ENCODE results near the gene ZNF385D.

Gene ZNF385D

DNA sequence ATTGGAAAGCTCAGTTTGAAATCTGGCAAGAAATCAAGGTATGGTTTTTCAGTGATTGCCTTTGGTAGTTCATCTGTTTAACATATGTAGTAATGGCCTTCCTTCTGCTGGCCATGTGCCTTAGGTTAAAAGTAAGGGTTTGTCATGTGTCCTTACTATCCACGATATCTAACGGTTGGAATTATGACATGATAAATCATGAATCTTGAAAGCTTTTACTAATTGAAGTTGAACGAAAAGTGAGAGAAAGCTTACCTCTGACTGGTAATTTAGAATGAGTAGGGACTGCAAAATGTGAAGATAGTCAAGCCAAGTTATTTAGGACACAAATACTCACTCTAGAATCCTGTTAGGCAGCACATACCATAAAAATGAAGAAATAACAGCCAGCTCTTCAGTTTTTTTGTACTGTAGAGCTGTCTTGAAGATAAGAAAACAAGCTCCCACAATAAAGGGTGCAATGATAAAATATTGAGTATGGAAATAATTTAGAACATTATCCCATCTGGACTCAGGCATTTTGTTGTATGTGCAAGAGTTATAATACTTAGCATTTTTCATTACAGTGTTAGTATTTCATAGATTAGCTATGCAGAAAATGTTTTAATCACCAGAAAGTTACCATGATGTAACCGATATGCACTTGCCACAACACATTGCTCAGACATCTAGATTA lies 303.4 kb downstream of the ZNF385D start:
- no peak overlapping the region for H3K9ac ChIP-seq (ENCODE audit: low read depth, low read length)
- no peak overlapping the region for H3K4me3 ChIP-seq (ENCODE audit: low read depth in 1 of 2, low read length in 2 of 2)
- no peak for ATAC-seq (ENCODE audit: insufficient read depth, low read depth)
- H3K79me2 ChIP-seq (ENCODE audit: insufficient read depth, low read length) = no peaks in the 10 kb centered on the region
- no peak overlapping the region for H3K27ac ChIP-seq (ENCODE audit: low read length)
- no peaks in the 10 kb centered on the region for H3K36me3 ChIP-seq (ENCODE audit: insufficient read depth, low read length)
- TF ChIP-seq CTCF (IDR thresholded peaks at IDR 0.05; ENCODE audit: borderline replicate concordance, extremely low read depth, low read length, poor library complexity, severe bottlenecking) (no peak), EZH2 (IDR thresholded peaks at IDR 0.05; ENCODE audit: borderline replicate concordance, low read depth, low read length, severe bottlenecking) (no peak)
- H3K9me3 ChIP-seq (ENCODE audit: insufficient read depth, low read length, severe bottlenecking) = no peaks in the 10 kb centered on the region
- no peaks in the 10 kb centered on the region for H4K20me1 ChIP-seq (ENCODE audit: insufficient read depth, low read length)
- DNase-seq = no peak
- H2AFZ ChIP-seq (ENCODE audit: low read depth, low read length) = no peak overlapping the region
- no peaks in the 10 kb centered on the region for H3K4me1 ChIP-seq (ENCODE audit: insufficient read depth, low read length)
- no peak overlapping the region for H3K4me2 ChIP-seq (ENCODE audit: insufficient read depth, low read length)
- H3K27me3 ChIP-seq (ENCODE audit: insufficient read depth, low read length, poor library complexity) = no peaks in the 10 kb centered on the region

GRCh38 chr3:21446945-21447475 lies 304.0 kb downstream of the ZNF385D start:
- Histone ChIP-seq H2AFZ (ENCODE audit: low read depth, low read length) (no peak overlapping the region), H3K27me3 (ENCODE audit: insufficient read depth, low read length, poor library complexity) (no peaks in the 10 kb centered on the region), H3K79me2 (ENCODE audit: insufficient read depth, low read length) (no peaks in the 10 kb centered on the region), H4K20me1 (ENCODE audit: insufficient read depth, low read length) (no peaks in the 10 kb centered on the region), H3K9ac (ENCODE audit: low read depth, low read length) (no peak overlapping the region), H3K27ac (ENCODE audit: low read length) (no peak overlapping the region), H3K4me2 (ENCODE audit: insufficient read depth, low read length) (no peak overlapping the region), H3K36me3 (ENCODE audit: insufficient read depth, low read length) (no peaks in the 10 kb centered on the region), H3K9me3 (ENCODE audit: insufficient read depth, low read length, severe bottlenecking) (no peaks in the 10 kb centered on the region), H3K4me1 (ENCODE audit: insufficient read depth, low read length) (no peaks in the 10 kb centered on the region), H3K4me3 (ENCODE audit: low read depth in 1 of 2, low read length in 2 of 2) (no peak overlapping the region)
- ATAC-seq (ENCODE audit: insufficient read depth, low read depth) = no peak
- TF ChIP-seq EZH2 (IDR thresholded peaks at IDR 0.05; ENCODE audit: borderline replicate concordance, low read depth, low read length, severe bottlenecking) (no peak), CTCF (IDR thresholded peaks at IDR 0.05; ENCODE audit: borderline replicate concordance, extremely low read depth, low read length, poor library complexity, severe bottlenecking) (no peak)
- DNase-seq = no peak

DNA sequence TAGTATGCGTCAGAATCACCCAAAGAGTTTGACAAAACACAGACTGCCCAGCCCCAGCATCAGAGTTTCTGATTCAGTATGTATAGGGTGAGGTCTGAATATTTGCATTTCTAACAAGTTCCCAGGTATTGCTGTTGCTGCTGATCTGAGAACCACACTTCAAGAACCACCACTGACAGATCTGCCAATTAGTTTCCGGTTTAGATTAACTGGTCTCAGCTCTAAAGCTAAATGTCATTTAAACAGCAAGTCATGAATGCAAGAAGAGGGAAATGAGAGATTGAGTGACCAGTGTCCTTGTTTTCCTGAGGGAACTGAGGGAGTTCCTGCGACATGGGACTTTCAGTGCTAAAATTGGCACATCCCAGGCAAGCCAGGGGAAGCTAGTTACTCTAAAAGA lies 305.0 kb downstream of the ZNF385D start:
- Histone ChIP-seq H3K4me1 (ENCODE audit: insufficient read depth, low read length) (no peaks in the 10 kb centered on the region), H3K9ac (ENCODE audit: low read depth, low read length) (no peak overlapping the region), H3K27me3 (ENCODE audit: insufficient read depth, low read length, poor library complexity) (no peaks in the 10 kb centered on the region), H3K27ac (ENCODE audit: low read length) (no peak overlapping the region), H3K9me3 (ENCODE audit: insufficient read depth, low read length, severe bottlenecking) (no peaks in the 10 kb centered on the region), H3K4me2 (ENCODE audit: insufficient read depth, low read length) (no peak overlapping the region), H3K79me2 (ENCODE audit: insufficient read depth, low read length) (no peaks in the 10 kb centered on the region), H3K4me3 (ENCODE audit: low read depth in 1 of 2, low read length in 2 of 2) (no peak overlapping the region), H2AFZ (ENCODE audit: low read depth, low read length) (no peak overlapping the region), H4K20me1 (ENCODE audit: insufficient read depth, low read length) (no peaks in the 10 kb centered on the region), H3K36me3 (ENCODE audit: insufficient read depth, low read length) (no peaks in the 10 kb centered on the region)
- DNase-seq (no peak), ATAC-seq (ENCODE audit: insufficient read depth, low read depth) (no peak)
- TF ChIP-seq EZH2 (IDR thresholded peaks at IDR 0.05; ENCODE audit: borderline replicate concordance, low read depth, low read length, severe bottlenecking) = no peak
- no peak for TF ChIP-seq CTCF (IDR thresholded peaks at IDR 0.05; ENCODE audit: borderline replicate concordance, extremely low read depth, low read length, poor library complexity, severe bottlenecking)
